Measurements from ENCODE around the gene IGSF23. TPM values are rescaled to one million over a fixed set of nuclear protein-coding genes. Genes with fewer than 3 reads are reported as not detected.

The IGSF23 gene
- total RNA-seq, 1 donor: not detected

GRCh38 chr19:44644402-44645016 is 31.1 kb downstream of the IGSF23 start:
- Histone ChIP-seq H4K20me1 (ENCODE audit: insufficient read depth, low read length) (peaks cover 30% of the 10 kb centered on the region), H3K27me3 (ENCODE audit: insufficient read depth, low read length) (no peaks in the 10 kb centered on the region), H3K9me3 (ENCODE audit: low read depth, low read length) (no peaks in the 10 kb centered on the region), H3K79me2 (ENCODE audit: insufficient read depth, low read length) (peaks cover 52% of the 10 kb centered on the region), H3K4me2 (ENCODE audit: insufficient read depth, low read length) (peak overlapping the region; percentile 96), H2AFZ (ENCODE audit: low read length) (peak overlapping the region; percentile 99), H3K4me3 (ENCODE audit: insufficient read depth, low read length) (peak overlapping the region; percentile 90), H3K27ac (ENCODE audit: low read depth, low read length) (peak overlapping the region; percentile 86), H3K36me3 (ENCODE audit: insufficient read depth, low read length) (peaks cover 27% of the 10 kb centered on the region), H3K4me1 (ENCODE audit: insufficient read depth, low read length) (peaks cover 30% of the 10 kb centered on the region)
- peak; percentile 79 for DNase-seq (ENCODE audit: insufficient read length, low spot score, missing footprints)
- TF ChIP-seq, protein P1, sequence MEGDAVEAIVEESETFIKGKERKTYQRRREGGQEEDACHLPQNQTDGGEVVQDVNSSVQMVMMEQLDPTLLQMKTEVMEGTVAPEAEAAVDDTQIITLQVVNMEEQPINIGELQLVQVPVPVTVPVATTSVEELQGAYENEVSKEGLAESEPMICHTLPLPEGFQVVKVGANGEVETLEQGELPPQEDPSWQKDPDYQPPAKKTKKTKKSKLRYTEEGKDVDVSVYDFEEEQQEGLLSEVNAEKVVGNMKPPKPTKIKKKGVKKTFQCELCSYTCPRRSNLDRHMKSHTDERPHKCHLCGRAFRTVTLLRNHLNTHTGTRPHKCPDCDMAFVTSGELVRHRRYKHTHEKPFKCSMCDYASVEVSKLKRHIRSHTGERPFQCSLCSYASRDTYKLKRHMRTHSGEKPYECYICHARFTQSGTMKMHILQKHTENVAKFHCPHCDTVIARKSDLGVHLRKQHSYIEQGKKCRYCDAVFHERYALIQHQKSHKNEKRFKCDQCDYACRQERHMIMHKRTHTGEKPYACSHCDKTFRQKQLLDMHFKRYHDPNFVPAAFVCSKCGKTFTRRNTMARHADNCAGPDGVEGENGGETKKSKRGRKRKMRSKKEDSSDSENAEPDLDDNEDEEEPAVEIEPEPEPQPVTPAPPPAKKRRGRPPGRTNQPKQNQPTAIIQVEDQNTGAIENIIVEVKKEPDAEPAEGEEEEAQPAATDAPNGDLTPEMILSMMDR (IDR thresholded peaks at IDR 0.05; ENCODE audit: extremely low read depth, low read depth, low read length): no peak

DNA sequence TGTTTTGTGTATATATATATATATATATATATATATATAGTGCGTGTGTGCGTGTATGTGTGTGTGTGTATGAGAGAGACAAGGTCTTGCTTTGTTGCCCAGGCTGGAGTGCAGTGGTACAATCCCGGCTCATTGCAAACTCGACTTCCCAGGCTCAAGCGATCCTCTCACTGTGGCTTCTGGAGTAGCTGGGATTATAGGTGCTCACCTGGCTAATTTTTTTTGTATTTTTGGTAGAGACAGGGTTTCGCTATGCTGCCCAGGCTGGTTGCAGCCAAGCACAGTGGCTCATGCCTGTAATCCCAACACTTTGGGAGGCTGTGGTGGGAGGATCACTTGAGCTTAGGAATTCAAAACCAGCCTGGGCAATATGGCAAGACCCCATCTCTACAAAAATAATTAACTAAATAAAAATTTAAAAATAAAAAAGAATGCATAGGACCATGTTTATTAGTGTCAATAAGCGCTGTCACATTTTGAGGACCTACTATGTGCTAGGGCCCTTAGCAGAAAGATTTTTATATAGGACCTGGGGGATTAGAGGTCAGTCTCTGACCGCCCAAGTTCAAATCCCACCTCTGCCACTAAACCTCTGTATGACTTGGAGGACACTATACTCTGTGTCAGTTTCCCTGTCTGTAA is 32.2 kb downstream of the IGSF23 start:
- TF ChIP-seq, protein P1 (IDR thresholded peaks at IDR 0.05; ENCODE audit: extremely low read depth, low read depth, low read length): no peak
- H4K20me1 ChIP-seq (ENCODE audit: insufficient read depth, low read length): peaks cover 33% of the 10 kb centered on the region
- DNase-seq (ENCODE audit: insufficient read length, low spot score, missing footprints): no peak
- peaks cover 30% of the 10 kb centered on the region for H3K4me1 ChIP-seq (ENCODE audit: insufficient read depth, low read length)
- H3K27me3 ChIP-seq (ENCODE audit: insufficient read depth, low read length): no peaks in the 10 kb centered on the region
- peak overlapping the region; percentile 51 for H3K4me3 ChIP-seq (ENCODE audit: insufficient read depth, low read length)
- no peaks in the 10 kb centered on the region for H3K9me3 ChIP-seq (ENCODE audit: low read depth, low read length)
- peak overlapping the region; percentile 66 for H3K4me2 ChIP-seq (ENCODE audit: insufficient read depth, low read length)
- H3K27ac ChIP-seq (ENCODE audit: low read depth, low read length): no peak overlapping the region
- H3K79me2 ChIP-seq (ENCODE audit: insufficient read depth, low read length): peaks cover 62% of the 10 kb centered on the region
- H3K36me3 ChIP-seq (ENCODE audit: insufficient read depth, low read length): peaks cover 37% of the 10 kb centered on the region
- no peak overlapping the region for H2AFZ ChIP-seq (ENCODE audit: low read length)

GRCh38 chr19:44646049-44646416 is 32.7 kb downstream of the IGSF23 start:
- Histone ChIP-seq H3K79me2 (ENCODE audit: insufficient read depth, low read length) (peaks cover 67% of the 10 kb centered on the region), H3K36me3 (ENCODE audit: insufficient read depth, low read length) (peaks cover 41% of the 10 kb centered on the region), H3K4me3 (ENCODE audit: insufficient read depth, low read length) (peak overlapping the region; percentile 44), H2AFZ (ENCODE audit: low read length) (no peak overlapping the region), H4K20me1 (ENCODE audit: insufficient read depth, low read length) (peaks cover 37% of the 10 kb centered on the region), H3K4me1 (ENCODE audit: insufficient read depth, low read length) (peaks cover 25% of the 10 kb centered on the region), H3K4me2 (ENCODE audit: insufficient read depth, low read length) (peak overlapping the region; percentile 66), H3K9me3 (ENCODE audit: low read depth, low read length) (no peaks in the 10 kb centered on the region), H3K27ac (ENCODE audit: low read depth, low read length) (no peak overlapping the region), H3K27me3 (ENCODE audit: insufficient read depth, low read length) (no peaks in the 10 kb centered on the region)
- TF ChIP-seq, protein P1 (IDR thresholded peaks at IDR 0.05; ENCODE audit: extremely low read depth, low read depth, low read length): no peak
- no peak for DNase-seq (ENCODE audit: insufficient read length, low spot score, missing footprints)

- Histone ChIP-seq H3K4me1 (ENCODE audit: insufficient read depth, low read length) (peaks cover 17% of the 10 kb centered on the region), H3K36me3 (ENCODE audit: insufficient read depth, low read length) (peaks cover 52% of the 10 kb centered on the region), H3K4me3 (ENCODE audit: insufficient read depth, low read length) (no peak overlapping the region), H3K4me2 (ENCODE audit: insufficient read depth, low read length) (no peak overlapping the region), H3K79me2 (ENCODE audit: insufficient read depth, low read length) (peaks cover 72% of the 10 kb centered on the region), H2AFZ (ENCODE audit: low read length) (no peak overlapping the region), H3K27me3 (ENCODE audit: insufficient read depth, low read length) (no peaks in the 10 kb centered on the region), H4K20me1 (ENCODE audit: insufficient read depth, low read length) (peaks cover 41% of the 10 kb centered on the region), H3K27ac (ENCODE audit: low read depth, low read length) (no peak overlapping the region), H3K9me3 (ENCODE audit: low read depth, low read length) (no peaks in the 10 kb centered on the region)
- DNase-seq (ENCODE audit: insufficient read length, low spot score, missing footprints): no peak
- TF ChIP-seq, protein P1 (IDR thresholded peaks at IDR 0.05; ENCODE audit: extremely low read depth, low read depth, low read length): no peak
Observed at GRCh38 chr19:44647144-44647543, 33.8 kb downstream of the IGSF23 start.
